Measurements from ENCODE around the gene SP3.

The SP3 gene

GRCh38 chr2:173965372-173966025 lies at the start of gene SP3:
Gene SP3 (minus strand): TSS chr2:173965373. CDS start chr2:173965171, 202 bp downstream.
- DNase-seq (ENCODE audit: low read depth), result peak; percentile 96

- no peak for DNase-seq (ENCODE audit: low read depth)
Measured at GRCh38 chr2:174014699-174015070, 49.5 kb upstream of the SP3 start.

- DNase-seq (ENCODE audit: low read depth), result no peak
Measured at GRCh38 chr2:174014011-174014698, 49.0 kb upstream of the SP3 start.

GRCh38 chr2:174013315-174013751 lies 48.2 kb upstream of the SP3 start:
- DNase-seq (ENCODE audit: low read depth), result no peak

- DNase-seq (ENCODE audit: low read depth), result no peak
Measured at GRCh38 chr2:174012347-174013314, 47.5 kb upstream of the SP3 start.

- no peak for DNase-seq (ENCODE audit: low read depth)
Measured at GRCh38 chr2:174011796-174012195, 46.6 kb upstream of the SP3 start.

- no peak for DNase-seq (ENCODE audit: low read depth)
Measured at GRCh38 chr2:174011173-174011572, 46.0 kb upstream of the SP3 start.

GRCh38 chr2:174009488-174010223 lies 44.5 kb upstream of the SP3 start:
- no peak for DNase-seq (ENCODE audit: low read depth)

- no peak for DNase-seq (ENCODE audit: low read depth)
Measured at GRCh38 chr2:174008720-174009119, 43.5 kb upstream of the SP3 start.

- DNase-seq (ENCODE audit: low read depth), result no peak
Measured at GRCh38 chr2:174007010-174007409, 41.8 kb upstream of the SP3 start.

GRCh38 chr2:174005801-174006419 lies 40.7 kb upstream of the SP3 start:
- no peak for DNase-seq (ENCODE audit: low read depth)

- DNase-seq (ENCODE audit: low read depth), result no peak
Measured at GRCh38 chr2:174004905-174005605, 39.9 kb upstream of the SP3 start.

GRCh38 chr2:174003720-174004695 lies 38.8 kb upstream of the SP3 start:
- no peak for DNase-seq (ENCODE audit: low read depth)

GRCh38 chr2:174002679-174003078 lies 37.5 kb upstream of the SP3 start:
- DNase-seq (ENCODE audit: low read depth), result no peak

- no peak for DNase-seq (ENCODE audit: low read depth)
Measured at GRCh38 chr2:174001107-174001506, 35.9 kb upstream of the SP3 start.

- no peak for DNase-seq (ENCODE audit: low read depth)
Measured at GRCh38 chr2:173999724-174000123, 34.6 kb upstream of the SP3 start.

GRCh38 chr2:173999272-173999671 lies 34.1 kb upstream of the SP3 start:
- no peak for DNase-seq (ENCODE audit: low read depth)

GRCh38 chr2:173998386-173998785 lies 33.2 kb upstream of the SP3 start:
- no peak for DNase-seq (ENCODE audit: low read depth)

- DNase-seq (ENCODE audit: low read depth), result no peak
Measured at GRCh38 chr2:173997753-173998152, 32.6 kb upstream of the SP3 start.

- DNase-seq (ENCODE audit: low read depth), result no peak
Measured at GRCh38 chr2:173997269-173997668, 32.1 kb upstream of the SP3 start.

Data from T-helper 22 cell (primary cell).